GM12891 (cell line): ENCODE results near the gene EXOC1.

Experiments
- POLR2A ChIP-seq: IDR thresholded peaks from 2 replicates; pipeline ENCODE4 v1.6.1; 2011; ENCODE audit warnings: low read depth, low read length, control low read depth
- TAF1 ChIP-seq: IDR thresholded peaks from 2 replicates; pipeline ENCODE4 v1.6.1; 2011; ENCODE audit warnings: low read depth, low read length, control low read depth

- TF ChIP-seq TAF1 (no peak), POLR2A (no peak)
Measured at GRCh38 chr4:55824865-55825264, 28.6 kb upstream of the EXOC1 start.
